GM12892 (cell line): ENCODE measurements around the gene ZNF511.

Source experiments
- POLR2A ChIP-seq: IDR thresholded peaks from 2 replicates; pipeline ENCODE4 v1.6.1; 2011; ENCODE audit warnings: low read depth, low read length, control low read depth
- POLR2AphosphoS5 ChIP-seq: IDR thresholded peaks from 2 replicates; pipeline ENCODE4 v1.6.1; 2011; ENCODE audit warnings: low read depth, low read length, control low read depth
- TAF1 ChIP-seq: IDR thresholded peaks from 2 replicates; pipeline ENCODE4 v1.6.1; 2011; ENCODE audit warnings: low read depth, mild to moderate bottlenecking, control low read depth, low read length, borderline replicate concordance

- no peak for TF ChIP-seq POLR2A
- no peak for TF ChIP-seq TAF1
- TF ChIP-seq POLR2AphosphoS5, result no peak
Observed at GRCh38 chr10:133355991-133356390, 47.3 kb downstream of the ZNF511 start.
